Measurements from ENCODE around the gene PRDM16.

PRDM16 gene

DNA sequence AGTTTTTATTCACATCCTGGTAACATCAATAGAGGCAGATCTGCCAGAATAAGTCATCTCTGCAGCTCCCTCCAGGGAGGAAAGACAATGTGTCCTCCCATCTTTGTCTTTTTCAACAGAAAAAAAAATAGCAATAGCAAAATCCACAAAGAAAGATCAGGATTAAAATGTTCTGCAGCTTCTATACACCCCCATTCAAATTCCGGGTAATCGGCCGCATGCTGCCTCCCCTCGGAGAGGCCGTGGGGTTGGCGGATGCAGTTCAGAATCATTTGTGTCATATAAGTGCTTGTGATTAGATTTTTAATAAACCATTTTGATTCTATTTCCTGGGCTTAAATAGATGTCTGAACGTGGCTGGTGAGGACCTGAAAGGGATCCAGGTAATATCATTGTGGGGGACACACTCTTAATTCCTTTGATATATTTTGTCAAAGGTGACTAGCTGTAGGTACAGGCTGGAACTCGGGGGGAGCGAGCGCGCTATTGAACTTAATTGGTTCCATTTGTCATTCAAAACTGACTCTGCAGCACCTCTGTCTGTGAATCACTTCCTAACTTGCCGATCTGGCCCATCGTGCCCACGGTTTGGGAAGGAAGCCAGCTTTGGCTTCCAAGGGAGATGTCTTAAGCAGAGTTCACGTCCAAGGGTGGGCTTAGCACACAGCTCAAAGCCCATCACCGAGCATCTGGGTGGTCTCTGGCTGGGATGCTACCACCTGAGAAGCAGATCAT is 299.9 kb downstream of the PRDM16 start:
- DNase-seq = no peak

DNA sequence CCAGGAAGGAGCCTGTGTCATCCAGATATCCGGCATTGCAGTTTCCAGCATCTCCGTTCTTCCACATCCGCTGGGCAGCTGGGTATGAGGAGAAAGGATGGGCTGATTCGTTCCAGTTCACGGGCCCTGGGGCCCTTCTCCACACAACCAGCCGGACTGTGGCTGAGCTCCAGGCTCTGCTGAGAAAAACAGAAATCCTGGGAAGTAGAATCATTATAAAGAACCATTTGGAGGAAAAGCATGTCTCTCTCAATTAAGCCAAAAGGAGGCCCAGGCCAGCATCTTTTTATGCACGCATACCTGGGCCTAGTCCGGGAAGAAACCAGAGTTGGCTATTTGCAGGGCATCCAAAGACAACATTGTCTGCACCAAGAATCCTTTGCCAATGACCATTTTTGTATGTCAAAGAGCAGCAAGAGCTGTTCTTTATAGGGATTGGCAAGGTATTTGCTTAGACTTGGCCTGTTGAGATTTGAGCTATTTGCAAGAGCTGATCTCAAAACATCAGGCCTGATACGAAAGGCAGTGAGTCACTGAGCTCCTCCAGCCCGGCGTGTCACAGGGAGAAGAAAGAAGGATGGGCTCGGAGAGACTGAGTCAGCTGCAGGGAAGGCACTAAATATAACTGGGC is 300.6 kb downstream of the PRDM16 start:
- no peak for DNase-seq

DNA sequence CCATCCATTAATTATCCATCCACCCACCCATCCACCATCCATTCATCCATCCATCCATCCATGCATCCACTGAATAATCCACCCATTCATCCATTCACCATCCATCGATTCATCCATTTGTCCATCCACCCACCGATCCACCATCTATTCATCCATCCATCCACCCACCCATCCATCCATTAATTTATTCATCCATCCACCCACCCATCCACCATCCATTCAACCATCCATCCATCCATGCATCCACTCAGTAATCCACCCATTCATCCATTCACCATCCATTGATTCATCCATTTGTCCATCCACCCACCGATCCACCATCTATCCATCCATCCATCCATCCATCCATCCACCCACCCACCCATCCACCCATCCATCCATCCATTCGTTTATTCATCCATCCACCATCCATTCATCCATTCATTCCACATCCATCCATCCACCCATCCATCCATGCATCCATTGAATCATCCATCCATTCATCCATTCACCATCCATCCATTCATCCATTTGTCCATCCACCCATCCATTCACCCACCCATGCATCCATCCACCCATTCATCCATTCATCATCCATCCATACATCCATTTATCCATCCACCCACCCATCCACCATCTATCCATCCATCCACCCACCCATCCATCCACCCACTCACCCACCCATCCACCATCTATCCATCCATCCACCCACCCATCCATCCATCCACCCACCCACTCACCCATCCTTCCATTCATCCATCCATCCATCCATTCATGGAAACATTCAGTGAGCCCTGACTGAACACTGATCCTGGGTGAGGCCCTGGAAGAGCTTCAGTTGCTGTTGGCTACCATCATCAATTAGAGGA is 302.1 kb downstream of the PRDM16 start:
- DNase-seq = no peak

DNA sequence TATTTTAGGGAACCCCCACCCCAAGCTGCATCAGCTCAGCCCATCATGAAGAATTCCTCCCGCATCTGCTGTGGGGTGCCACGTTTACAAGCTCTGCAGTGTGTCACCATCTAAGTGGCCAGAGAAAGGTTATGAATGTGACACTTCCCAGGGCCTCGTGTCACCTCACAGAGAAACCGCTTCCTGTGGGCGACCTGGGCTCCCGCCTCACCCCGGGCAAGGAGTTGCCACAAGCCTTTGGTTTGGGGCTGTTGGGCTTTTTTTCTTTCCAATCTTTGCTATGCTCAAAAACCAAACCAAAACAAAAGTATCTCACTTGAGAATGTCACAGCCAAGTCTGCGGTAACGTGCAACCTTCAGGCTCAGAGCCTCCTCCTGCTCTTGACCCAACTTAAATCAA is 303.3 kb downstream of the PRDM16 start:
- DNase-seq = no peak

DNA sequence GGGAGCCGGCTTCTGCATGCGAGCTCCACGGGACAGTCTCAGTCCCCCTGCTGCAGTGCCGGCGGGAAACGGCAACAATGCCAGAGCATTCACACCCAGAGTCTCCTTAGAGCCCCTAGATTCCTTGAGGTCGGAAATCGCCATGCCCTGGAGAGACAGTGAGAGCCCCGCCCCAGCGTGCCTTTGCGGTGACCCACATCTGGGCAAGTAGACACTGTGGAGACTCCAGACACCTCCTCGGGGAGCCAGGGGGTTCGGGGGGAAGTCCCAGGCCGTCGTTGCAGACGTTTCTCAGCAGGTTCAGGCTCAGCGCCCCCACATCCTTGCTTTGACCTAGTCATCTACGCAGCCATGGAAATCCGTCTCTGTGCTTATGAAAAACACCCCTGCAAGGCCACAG is 304.2 kb downstream of the PRDM16 start:
- no peak for DNase-seq

DNA sequence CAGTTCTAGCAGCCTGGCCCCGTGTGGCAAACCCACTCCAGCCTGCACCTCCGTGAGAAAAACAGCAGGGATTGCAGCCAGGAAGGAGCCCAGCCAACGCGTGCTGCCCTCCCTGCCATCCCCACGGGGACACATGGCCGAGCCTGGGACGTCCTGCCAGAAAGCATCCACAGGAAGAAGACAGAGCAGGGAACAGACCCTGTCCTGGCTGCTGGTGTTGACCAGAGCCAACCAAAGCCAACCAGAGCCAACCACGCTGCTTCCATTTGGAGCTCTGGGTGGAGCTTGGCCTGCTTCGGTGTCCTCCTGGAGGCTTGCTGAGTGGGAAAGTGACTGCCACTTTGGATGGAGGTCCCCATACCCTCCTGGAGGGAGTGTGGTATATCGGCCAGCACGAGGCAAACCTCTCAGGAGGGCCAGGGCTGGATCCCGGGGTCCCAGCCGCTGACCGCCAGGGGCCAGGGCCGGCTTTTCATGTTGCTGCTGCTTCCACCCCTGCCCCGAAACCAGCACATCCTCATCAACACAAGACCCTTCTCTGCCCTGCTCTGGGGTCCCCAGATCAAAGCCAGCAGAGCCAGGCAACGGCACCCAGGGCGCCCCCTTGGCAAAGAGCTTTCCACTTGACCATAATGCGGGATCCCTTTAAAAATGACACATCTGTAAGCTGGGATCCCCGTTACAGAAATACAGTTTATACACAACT is 304.9 kb downstream of the PRDM16 start:
- DNase-seq = no peak

DNA sequence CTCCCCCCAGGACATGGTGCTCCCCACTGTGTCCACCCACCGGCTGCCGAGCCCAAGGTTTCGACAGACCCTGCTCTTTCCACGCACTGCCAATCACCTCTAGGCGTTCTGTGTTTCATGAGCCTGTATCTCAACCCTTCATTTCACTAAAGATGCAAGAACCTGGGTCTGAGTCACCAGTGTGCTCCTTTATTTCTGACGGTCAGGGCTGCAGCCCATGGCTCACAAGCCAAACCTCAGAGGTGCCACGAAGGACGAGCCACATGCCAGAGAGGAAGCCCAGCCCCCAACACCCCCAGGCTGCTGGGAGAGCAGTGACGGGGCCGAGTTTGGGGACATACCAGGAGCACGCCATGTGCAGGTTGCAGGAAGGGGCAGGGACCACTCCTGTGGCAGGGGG is 306.2 kb downstream of the PRDM16 start:
- DNase-seq = no peak

DNA sequence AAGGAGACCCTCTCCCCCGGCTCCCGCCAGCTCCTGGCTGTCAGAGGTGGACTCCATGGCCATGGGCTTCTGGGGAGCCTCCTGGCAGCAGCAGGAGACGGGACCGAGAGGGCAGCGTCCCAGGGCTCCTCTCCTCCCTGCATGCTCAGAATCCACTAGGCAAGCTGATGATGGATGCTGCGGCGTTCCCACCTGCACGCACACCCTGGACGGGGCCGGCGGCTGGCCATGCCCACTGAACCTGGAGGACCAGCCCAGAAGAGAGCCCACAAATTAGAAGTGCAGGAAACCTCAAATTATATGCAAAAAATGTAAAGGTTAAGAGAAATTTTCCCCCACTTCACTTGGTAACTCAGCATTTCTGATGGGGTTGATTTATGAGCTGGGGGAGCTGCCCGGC is 308.2 kb downstream of the PRDM16 start:
- DNase-seq = no peak

DNA sequence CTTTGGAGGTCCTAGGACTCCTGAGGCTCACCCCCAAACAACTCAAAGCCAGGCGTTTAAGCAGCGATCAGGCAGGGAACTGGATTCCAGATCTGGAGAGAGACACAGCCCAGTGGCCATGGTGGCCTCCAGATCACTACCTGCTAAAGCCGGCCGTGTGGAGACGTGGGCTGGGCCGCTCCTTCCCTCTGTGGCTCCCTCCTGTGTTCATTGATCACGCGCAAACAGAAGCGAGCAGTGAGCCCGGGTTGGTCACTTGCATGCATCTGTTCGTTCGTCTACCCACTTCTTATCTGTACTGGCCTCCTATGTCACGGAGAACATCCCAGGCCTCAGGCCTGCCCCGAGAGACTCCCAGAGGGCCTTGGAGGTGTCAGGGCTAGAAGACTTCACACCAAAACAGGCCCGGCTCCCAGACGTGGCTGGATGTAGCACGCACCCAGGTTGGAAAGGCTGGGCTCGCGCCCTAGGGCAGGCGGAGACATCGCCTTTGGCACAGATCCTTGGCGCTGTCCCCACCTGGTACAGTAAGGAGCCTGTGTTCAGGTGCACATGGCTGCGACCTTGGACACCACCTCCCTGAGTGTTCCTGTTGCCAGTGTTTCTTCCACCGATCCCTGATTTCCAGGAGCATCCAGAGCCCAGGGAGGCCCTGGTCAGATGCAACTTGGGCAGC is 308.7 kb downstream of the PRDM16 start:
- DNase-seq = no peak

DNA sequence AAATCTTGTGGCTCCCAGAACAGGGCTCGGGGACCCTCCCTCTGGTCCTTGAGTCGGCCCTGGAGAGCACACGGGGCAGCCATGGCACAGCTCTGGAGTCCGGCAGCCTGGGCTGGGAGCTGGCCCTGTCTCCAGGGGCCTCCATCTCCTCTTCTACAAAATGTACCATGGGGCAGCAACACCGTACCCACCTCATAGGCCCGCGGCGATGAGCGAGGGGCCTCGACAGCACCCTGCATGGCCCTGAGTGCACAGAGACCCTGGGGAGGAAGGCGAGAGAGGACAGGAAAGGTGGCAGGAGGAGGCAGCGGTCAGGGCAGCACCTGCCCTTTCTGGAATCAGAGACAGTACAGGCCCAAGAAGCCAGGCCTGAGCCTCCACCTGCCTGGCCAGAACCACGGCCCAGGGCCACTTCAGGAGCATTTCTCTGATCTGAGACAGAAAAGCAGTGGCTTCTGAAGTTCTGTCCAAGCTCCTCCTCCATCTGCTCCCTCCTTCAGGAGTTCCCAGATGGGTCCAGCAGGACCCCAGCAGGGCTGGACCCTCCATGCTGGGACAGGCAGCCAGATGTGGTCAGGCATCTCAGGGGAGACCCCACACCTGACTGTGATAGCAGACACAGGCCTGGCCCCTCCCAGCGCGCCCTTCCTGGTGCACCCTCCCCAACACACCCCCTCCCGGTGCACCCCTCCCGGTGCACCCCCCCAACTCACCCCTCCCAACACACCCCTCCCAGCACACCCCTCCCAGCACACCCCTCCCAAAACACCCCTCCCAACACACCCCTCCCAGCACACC is 309.6 kb downstream of the PRDM16 start:
- no peak for DNase-seq

DNA sequence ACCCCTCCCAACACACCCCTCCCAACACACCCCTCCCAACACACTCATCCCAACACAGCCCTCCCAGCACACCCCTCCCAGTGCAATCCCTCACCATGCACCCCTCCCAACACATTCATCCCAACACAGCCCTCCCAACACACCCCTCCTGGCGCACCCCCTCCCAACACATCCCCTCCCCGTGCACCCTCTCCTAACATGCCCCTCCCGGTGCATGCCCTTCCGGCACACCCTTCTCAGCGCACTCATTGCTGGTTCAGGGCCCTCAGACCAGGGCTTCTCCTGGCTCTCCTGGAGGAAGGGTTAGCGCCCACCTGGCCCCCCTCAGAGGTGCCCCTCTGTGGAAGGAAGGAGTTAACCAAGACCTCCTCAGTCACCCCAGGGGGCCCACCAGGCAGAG is 310.9 kb downstream of the PRDM16 start:
- no peak for DNase-seq

DNA sequence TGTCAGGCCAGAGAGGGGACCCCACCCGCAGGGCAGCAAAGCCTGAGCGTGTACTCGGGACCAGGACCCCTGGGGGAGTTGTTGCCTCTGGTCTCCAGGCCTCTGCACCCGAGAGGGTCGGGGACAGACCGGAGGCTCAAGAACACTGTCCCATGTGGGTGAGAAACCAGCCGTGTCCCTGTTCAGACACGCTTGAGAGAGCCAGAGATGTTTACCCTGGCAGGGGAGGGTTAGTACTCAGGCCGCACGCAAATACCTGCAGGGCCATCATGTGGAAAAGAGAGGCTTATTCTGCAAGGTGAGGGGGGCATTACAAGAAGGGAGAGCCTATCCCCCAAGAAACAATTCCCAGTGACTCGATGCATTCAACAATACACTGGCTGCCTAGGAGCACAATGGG is 311.5 kb downstream of the PRDM16 start:
- no peak for DNase-seq

DNA sequence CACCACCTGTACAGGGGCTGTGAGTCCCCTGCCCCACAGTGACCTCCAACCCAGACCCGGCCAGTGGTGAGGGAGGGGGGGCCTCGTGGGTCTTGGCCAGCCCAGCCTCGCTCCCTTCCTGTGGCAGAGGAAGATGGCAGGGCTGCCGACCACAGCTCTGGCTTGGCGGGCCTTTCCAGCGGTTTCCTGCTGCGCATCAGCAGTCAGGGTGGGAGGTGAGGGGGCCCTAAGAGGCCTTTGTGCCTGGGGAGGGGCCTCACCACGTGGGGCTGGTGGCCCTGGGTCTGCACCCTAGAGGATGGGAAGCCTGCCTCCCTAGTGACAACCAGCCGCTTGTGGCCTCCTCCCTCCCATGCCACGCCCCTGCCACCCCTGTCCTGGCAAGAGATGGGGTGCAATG is 312.9 kb downstream of the PRDM16 start:
- DNase-seq = no peak

DNA sequence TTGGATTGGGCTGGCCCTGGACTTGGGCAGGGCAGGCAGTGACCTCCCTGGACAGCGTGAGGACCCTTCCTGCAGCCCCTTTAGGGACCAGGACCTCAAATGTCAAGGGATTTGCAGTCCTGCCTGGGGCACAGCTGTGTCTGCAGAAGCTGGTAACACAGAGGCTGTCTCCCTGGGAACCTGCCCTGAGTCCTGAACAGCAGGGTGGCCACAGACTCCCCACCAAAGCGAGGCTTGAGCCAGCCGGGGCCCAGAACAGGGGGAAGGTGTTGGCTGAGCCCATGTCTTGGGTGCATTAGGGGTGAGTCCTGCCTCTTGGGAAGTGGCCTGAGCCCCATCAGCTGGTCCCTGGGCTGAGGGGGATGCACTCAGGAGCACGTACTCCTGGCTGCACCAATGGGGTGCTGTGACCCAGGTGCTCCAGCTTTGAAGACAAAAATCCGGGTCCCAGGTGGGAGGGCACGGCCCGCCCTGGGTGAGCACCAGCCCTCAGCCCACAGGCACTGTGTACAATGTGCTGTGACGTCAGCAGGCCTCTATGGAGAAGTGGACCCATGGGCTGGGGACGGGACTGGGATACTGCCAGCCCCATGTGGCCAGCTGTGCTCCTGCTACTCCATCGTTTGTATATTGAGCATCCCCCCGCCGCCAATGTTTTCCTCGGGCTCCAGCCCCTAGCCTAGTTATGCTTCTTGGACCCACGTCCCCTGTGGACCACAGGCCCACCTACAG is 313.5 kb downstream of the PRDM16 start:
- no peak for DNase-seq

DNA sequence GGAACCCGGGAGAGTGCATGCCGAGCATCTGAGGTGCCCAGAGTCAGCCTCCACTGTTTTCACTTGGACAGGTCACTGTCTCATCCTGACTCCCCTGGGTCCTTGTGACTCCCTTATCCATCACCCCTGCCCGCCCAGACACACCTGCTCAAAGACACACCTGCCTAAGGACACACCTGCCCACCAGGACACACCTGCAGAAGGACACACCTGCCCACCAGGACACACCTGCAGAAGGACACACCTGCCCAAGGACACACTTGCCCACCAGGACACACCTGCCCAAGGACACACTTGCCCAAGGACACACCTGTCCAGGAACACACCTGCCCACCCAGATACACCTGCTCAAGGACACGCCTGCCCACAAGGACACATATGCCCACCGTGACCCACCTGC is 314.7 kb downstream of the PRDM16 start:
- no peak for DNase-seq

DNA sequence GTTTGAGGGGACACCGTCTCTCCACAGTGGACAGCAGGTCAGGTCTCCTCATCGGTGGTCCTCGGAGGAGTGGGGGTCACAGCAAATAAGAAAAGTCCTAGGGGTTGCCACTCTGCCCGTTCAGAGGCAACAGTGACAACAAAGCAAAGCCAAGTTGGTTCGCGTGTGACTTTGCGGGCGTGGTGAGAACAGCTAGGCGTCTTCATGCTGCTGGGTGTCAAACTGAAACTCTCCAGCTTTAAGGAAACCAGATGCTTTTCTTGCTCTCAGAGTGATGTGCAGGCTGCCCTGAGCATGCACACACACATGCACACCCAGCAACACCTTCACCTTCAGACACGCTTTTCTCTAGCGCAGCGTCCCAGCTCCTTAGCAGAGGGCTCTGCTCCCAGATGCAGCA is 315.4 kb downstream of the PRDM16 start:
- no peak for DNase-seq

DNA sequence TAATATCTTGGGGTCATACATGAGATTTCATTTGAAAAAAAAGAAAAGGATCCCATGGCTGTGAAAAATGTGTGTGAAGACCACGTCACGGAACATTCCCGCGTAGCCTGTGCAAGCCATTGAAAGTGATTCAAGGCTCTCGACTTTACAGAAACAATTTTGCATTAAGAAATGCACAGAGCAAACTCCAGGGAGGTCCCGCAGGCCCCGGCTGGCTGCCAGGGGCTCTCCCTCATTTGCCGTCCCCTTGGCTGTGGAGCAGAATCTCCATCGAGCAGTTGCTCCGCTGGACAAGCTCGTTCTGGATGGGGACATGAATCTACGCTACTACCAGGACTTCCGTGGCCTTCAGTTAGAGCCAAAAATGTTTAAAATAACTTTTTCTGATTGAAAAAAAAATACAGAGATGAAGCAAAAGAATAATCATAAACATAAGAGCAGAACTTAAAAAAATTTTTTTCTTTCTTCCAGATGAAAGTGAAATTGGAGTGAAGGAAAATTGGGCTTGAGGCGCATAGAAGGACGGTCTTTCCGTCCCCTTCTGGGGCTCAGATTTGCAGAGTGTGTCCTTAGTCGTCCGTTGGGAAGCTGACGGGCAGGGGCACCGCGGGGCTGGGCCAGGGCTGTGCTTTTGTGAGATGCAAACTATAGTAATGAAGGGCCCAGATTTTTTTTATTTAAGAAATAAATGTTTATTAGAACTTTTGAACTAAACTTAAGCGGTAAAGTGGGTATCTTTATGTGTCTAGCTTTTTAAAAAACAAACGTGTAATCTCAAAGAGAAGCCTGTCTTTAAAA is 317.4 kb downstream of the PRDM16 start:
- no peak for DNase-seq

DNA sequence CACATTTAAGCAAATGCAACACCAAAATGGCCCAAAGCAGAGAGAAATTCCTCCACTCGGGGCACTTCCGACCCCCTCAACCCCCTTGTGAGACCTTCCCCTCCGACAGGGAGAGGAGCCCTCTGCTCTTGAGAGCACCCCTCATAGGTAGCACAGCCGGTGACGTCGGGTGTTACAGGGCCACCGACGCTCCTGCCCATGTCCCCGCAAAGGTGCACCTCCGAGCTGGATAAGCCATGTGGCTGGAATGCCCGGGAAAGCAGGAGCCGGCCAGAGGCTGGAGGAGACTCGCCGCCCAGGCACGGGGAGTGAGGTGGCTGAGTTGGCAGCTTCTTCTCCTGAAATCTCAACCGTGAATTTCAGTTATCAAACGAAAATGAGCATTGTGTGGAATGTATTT is 318.4 kb downstream of the PRDM16 start:
- no peak for DNase-seq

DNA sequence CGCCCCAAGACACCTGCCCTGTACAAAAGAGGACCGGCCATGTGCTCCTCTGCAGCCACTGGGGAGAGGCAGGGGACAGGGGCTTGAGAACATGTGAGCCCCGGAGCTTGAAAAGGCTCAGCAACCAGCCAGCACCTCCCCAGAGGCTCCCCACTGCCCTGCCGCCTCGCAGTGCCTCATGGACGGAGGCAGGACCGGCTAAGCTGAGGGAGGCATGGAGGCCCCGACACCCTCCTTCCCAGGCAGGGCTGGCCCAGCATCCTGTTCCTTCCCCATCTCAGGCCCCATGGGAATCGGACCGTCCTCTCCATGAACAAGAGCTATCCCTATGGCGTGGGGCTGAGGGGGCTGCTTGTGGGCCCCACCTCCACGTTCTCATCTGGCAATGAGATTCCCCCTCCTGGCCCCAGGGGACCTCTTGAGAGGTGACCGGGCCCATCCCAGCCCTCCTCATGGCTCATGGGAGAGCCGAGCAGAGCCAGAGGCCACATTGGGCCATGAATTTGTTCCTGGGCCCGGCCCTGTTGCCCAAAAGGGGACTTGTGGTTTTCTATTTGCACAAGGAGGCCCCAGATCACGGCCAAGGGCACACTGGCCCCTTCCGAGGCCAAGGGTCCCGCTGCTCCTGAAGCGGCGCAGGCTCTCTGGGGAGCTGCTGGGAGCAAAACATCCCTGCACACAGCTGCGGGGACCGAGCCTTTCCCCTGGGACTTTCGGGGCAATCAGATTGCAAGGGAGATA is 320.3 kb downstream of the PRDM16 start:
- no peak for DNase-seq

DNA sequence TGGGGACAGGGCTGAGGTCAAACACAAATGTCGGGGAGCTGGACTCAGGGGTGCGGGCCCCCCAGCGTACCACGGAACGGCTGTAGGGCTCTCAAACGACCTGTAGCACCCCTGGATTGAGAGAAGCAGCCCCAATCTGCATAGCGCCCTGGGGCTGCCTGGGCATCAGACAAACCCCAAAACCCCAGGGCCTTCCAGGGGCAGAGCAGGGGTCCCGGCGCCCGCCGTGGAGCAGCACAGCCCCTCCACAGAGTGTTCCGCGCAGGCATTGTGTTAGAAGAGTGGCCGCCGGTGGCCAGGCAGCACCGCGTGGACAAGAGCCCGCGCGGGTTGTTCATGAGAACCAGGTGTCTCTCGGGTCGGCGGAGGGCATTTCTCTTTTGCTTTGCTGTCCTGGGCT is 321.3 kb downstream of the PRDM16 start:
- no peak for DNase-seq
